ENCODE measurements around the gene GRIK5. TPM values are rescaled to one million over a fixed set of nuclear protein-coding genes. Genes with fewer than 3 reads are reported as not detected.

GRIK5 gene
- total RNA-seq, 1 donor from 2014 or later, result 0.09 TPM

DNA sequence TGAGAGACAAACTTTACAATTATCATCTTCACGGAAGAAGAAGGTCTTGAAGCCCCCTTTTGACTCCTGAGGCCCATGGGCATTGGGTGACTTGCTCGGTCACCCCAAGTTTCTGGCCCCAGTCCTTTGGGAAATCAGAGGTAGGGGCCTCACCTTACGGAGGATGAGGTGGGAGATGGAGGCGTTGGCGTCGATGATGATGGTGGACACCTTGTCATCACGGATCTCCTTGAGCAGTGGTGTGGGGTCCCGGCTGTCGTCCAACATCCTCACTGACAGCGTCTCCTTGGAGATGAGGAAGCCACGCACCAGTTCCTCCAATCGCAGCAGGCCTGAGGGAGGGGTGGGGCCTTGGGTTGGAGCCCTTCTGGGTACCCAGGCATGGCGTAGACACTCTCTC is 10.8 kb downstream of the GRIK5 start:
- CTCF ChIA-PET, result no interaction called here

DNA sequence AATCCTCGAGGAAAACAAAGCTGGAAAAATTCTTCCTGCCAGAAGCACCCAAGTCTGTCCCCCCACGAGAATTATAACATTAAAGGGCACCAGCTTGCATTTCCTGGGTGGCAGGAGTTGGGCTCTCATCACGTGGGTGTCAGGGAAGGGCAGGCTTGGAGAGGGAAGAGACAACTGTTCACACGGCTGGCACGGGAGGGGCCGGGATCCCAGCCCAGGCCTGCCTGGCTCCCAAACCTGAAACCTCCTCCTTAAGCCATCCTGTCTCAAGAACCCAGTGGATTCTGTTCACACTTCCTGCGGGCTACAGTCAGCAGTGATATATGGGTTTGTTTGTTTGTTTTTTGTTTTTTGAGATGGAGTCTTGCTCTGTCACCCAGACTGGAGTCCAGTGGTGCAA is 12.2 kb downstream of the GRIK5 start:
- Mint-ChIP-seq H3K4me3 (no peak overlapping the region), H3K27ac (no peak overlapping the region), H3K27me3 (peaks cover 3% of the 10 kb centered on the region), H3K9me3 (no peaks in the 10 kb centered on the region), H3K36me3 (ENCODE audit: low read depth) (no peaks in the 10 kb centered on the region), H3K4me1 (no peaks in the 10 kb centered on the region)
- intact Hi-C loops (cut with micrococcal nuclease), result no loop called here
- ChIA-PET POLR2A (interaction anchor here (1.1 kb wide), 1 partner anchor 18 kb away, joined by 3 read pairs; the partner anchor contains the start of gene ZNF574), CTCF (no interaction called here)
- ATAC-seq (ENCODE audit: low read depth) (no peak), DNase-seq (no peak)
- TF ChIP-seq, protein P1, sequence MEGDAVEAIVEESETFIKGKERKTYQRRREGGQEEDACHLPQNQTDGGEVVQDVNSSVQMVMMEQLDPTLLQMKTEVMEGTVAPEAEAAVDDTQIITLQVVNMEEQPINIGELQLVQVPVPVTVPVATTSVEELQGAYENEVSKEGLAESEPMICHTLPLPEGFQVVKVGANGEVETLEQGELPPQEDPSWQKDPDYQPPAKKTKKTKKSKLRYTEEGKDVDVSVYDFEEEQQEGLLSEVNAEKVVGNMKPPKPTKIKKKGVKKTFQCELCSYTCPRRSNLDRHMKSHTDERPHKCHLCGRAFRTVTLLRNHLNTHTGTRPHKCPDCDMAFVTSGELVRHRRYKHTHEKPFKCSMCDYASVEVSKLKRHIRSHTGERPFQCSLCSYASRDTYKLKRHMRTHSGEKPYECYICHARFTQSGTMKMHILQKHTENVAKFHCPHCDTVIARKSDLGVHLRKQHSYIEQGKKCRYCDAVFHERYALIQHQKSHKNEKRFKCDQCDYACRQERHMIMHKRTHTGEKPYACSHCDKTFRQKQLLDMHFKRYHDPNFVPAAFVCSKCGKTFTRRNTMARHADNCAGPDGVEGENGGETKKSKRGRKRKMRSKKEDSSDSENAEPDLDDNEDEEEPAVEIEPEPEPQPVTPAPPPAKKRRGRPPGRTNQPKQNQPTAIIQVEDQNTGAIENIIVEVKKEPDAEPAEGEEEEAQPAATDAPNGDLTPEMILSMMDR (IDR thresholded peaks at IDR 0.05), result no peak

More for the DNA sequence above, 10.8 kb downstream of the GRIK5 start:
- Mint-ChIP-seq H3K4me1 (no peaks in the 10 kb centered on the region), H3K9me3 (no peaks in the 10 kb centered on the region), H3K4me3 (no peak overlapping the region), H3K36me3 (ENCODE audit: low read depth) (no peaks in the 10 kb centered on the region), H3K27ac (no peak overlapping the region), H3K27me3 (peaks cover 3% of the 10 kb centered on the region)
- intact Hi-C loops (cut with micrococcal nuclease), result no loop called here
- no peak for ATAC-seq (ENCODE audit: low read depth)
- DNase-seq, result no peak
- POLR2A ChIA-PET, result interaction anchor here (1.1 kb wide), 1 partner anchor 17 kb away, joined by 3 read pairs; the partner anchor contains the start of gene ZNF574
- TF ChIP-seq, protein P1 (IDR thresholded peaks at IDR 0.05), result no peak

DNA sequence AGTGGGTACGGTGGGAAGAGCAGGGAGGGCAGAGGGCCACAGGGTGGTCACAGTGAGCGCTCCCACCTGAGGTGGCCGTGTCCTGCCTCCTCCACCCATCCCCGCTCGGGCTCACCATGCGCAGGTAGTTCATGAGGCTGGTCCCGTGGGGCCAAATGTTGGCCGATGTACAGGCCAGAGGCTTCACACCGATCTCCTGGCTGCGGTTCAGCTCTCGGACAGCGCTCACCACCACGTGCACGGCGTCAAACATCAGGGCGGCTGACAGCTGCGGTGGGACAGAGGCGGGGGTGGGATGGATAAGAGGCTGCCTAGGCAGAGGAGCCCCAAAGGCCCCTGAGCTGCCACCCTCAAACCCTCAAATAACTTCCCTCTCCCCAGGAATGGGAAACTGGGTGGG is 15.8 kb downstream of the GRIK5 start:
- TF ChIP-seq, protein P1 (IDR thresholded peaks at IDR 0.05), result no peak
- H3K27me3 Mint-ChIP-seq, result no peaks in the 10 kb centered on the region
- H3K27ac Mint-ChIP-seq, result no peak overlapping the region
- DNase-seq (no peak), ATAC-seq (ENCODE audit: low read depth) (no peak)
- no peaks in the 10 kb centered on the region for H3K9me3 Mint-ChIP-seq
- no peaks in the 10 kb centered on the region for H3K36me3 Mint-ChIP-seq (ENCODE audit: low read depth)
- intact Hi-C loops (cut with micrococcal nuclease), result no loop called here
- ChIA-PET CTCF (no interaction called here), POLR2A (no interaction called here)
- H3K4me1 Mint-ChIP-seq, result peaks cover 3% of the 10 kb centered on the region
- H3K4me3 Mint-ChIP-seq, result no peak overlapping the region

DNA sequence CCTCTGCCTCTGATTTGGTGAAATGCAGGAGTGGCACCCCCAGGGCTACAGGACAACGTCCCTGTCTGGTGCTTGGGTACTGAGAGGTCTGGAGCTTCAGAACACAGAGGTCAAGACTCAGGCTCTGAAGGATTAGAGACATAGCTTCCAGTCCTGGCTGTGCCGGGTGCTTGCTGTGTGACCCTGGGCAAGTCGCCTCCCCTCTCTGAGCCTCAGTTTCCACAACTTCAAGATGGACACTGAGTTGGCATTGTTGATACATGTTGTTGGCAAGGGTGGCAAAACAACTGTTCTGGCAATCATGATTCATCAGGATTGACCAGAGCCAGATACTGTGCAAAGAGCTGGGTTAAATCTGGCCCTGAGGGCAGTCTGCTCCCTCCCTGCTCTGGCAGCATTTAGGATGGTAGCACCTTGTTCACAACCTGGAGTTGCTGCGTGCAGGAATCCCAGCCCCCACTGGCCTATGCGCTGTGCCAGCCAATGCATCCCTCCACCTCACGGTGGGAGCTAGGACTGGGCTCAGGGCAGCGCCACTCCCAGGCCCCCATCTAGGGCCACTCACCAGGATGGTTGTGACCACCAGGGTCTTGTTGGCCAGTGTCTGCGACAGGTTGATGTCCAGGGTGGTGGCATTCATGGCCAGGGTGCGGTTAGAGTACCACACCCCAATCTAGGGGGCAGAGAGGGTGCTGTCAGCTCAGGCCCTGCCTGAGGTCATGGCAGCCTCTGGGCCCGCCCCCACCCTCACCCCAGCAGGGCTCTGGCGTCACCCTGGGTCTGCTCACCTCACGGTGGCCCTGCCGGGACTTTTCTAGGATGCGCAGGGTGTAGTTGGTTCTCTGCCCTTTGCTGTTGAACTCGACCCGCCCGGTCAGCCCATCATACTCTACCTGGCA is 16.7 kb downstream of the GRIK5 start:
- ChIA-PET POLR2A (no interaction called here), CTCF (no interaction called here)
- Mint-ChIP-seq H3K27me3 (no peaks in the 10 kb centered on the region), H3K36me3 (ENCODE audit: low read depth) (no peaks in the 10 kb centered on the region), H3K4me1 (peaks cover 7% of the 10 kb centered on the region), H3K9me3 (no peaks in the 10 kb centered on the region), H3K27ac (no peak overlapping the region), H3K4me3 (no peak overlapping the region)
- TF ChIP-seq, protein P1 (IDR thresholded peaks at IDR 0.05), result no peak
- intact Hi-C loops (cut with micrococcal nuclease), result no loop called here
- no peak for ATAC-seq (ENCODE audit: low read depth)
- no peak for DNase-seq

DNA sequence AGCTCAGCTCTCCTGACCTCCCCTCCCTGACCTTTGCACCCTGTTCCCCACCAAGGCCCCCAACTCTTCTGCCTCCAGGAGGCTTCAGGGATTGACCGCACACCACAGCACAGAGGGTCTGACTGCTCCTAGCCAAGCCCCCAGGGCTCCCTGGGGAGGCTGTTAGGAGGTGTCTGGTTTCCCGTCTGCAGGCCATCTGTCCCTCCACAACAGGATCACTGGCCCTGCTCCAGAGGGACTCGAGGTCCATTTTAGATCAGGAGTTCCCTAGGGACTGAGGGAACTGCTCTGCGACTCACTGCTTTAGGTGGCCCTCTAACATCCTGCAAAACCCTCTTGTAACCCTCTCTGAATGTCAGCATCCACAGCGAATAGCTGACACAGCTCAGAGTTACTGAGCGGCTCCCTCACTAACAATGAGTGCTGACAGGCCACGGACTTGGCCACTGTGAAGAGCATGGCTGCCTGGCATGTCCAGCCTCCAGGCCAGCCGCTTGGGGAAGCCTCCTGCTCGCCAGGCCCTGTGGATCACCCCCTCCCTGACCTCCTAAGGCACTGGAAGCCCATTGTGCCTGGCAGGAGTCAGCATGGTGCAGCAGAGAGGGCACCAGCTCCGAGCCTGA is 17.7 kb downstream of the GRIK5 start:
- TF ChIP-seq, protein P1 (IDR thresholded peaks at IDR 0.05), result no peak
- CTCF ChIA-PET, result no interaction called here

More for the DNA sequence above, 17.7 kb downstream of the GRIK5 start:
- no peaks in the 10 kb centered on the region for H3K9me3 Mint-ChIP-seq
- no peaks in the 10 kb centered on the region for H3K36me3 Mint-ChIP-seq (ENCODE audit: low read depth)
- intact Hi-C loops (cut with micrococcal nuclease), result no loop called here
- DNase-seq (no peak), ATAC-seq (ENCODE audit: low read depth) (no peak)
- H3K27ac Mint-ChIP-seq, result no peak overlapping the region
- POLR2A ChIA-PET, result no interaction called here
- peaks cover 7% of the 10 kb centered on the region for H3K4me1 Mint-ChIP-seq
- H3K27me3 Mint-ChIP-seq, result peaks cover 2% of the 10 kb centered on the region
- no peak overlapping the region for H3K4me3 Mint-ChIP-seq

All from activated B cell treated with CpG ODN at 0.5 μM for 24 hours (primary cell).